Epithelial cell of esophagus (primary cell): Measurements from ENCODE around the gene MRPL38.

Experiments used
- DNase-seq: peaks from one replicate; pipeline ENCODE4 v3.0.0; 2010; ENCODE audit warnings: low read depth
- H3K4me3 ChIP-seq: 2 replicates; pipeline ENCODE4 v1.5.1; 2011; ENCODE audit warnings: mild to moderate bottlenecking, low read length, control low read depth
- TF ChIP-seq, protein P1 (sequence below): IDR thresholded peaks from 2 replicates; pipeline ENCODE4 v1.5.1; 2011; ENCODE audit warnings: low read depth, mild to moderate bottlenecking, low read length, control low read depth, inconsistent platforms; ENCODE audit not compliant: insufficient read depth; ENCODE audit errors: missing control alignments

MRPL38 gene

DNA sequence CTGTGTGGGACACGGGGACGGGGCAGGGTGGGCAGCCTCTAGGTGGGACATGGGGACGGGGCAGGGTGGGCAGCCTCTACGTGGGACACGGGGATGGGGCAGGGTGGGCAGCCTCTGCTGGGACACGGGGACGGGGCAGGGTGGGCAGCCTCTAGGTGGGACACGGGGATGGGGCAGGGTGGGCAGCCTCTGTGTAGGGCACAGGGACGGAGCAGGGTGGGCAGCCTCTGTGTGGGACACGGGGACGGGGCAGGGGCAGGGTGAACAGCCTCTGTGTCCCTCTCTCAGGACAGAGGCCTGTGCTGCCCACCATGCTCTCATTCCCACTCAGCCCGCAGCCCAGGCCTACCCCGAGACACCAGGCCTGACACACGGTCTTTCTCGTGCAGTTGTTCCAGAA, 16.9 kb upstream of the MRPL38 start:
- no peak for DNase-seq
- H3K4me3 ChIP-seq: no peak overlapping the region
- TF ChIP-seq, protein P1, sequence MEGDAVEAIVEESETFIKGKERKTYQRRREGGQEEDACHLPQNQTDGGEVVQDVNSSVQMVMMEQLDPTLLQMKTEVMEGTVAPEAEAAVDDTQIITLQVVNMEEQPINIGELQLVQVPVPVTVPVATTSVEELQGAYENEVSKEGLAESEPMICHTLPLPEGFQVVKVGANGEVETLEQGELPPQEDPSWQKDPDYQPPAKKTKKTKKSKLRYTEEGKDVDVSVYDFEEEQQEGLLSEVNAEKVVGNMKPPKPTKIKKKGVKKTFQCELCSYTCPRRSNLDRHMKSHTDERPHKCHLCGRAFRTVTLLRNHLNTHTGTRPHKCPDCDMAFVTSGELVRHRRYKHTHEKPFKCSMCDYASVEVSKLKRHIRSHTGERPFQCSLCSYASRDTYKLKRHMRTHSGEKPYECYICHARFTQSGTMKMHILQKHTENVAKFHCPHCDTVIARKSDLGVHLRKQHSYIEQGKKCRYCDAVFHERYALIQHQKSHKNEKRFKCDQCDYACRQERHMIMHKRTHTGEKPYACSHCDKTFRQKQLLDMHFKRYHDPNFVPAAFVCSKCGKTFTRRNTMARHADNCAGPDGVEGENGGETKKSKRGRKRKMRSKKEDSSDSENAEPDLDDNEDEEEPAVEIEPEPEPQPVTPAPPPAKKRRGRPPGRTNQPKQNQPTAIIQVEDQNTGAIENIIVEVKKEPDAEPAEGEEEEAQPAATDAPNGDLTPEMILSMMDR: no peak

DNA sequence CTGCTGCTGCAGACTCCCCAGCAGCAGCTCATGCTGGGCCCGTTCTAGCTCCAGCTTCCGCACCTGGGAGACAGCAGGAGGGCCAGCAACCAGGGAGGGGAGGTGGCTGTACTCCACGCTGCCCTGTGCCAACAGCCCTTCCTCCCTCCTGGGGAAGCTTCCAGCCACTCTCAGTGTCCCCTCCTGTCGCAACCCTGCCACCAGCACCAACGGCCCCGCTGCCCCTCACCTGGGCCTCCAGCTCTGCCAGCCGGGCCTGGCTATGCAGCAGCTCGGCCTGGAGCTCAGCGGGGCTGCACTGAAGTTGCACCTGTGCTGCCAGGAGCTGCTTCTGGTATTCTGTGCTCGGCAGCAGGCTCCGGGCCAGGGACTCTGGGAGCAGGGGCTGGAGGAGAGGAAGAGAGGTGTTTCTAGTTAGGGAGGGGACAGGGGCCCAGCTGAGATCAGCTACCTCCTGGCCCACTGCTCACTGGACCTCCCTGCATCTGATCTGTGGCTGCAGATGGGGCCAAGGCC, 15.4 kb upstream of the MRPL38 start:
- H3K4me3 ChIP-seq: no peak overlapping the region
- TF ChIP-seq, protein P1: no peak
- no peak for DNase-seq

DNA sequence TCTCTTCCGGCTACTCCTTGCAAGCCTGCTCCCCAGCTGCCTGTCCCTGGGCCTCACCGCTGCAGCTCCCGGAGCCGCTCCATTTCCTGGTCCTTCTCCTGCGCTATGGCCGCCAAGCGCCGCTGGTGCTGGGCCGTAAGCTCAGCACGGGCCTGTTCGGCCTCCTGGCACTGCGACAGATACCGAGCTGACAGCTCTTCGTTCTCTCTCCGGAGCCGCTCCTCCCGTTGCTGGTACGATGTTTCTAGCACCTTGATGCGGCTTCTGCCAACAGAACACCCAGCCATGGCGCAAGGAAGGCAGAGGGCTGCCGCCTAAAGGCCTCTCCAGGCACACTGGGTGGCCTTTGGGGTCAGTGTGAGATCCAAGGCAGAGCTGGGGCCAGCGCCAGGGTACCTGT, 14.9 kb upstream of the MRPL38 start:
- H3K4me3 ChIP-seq: no peak overlapping the region
- TF ChIP-seq, protein P1: no peak
- DNase-seq: no peak

DNA sequence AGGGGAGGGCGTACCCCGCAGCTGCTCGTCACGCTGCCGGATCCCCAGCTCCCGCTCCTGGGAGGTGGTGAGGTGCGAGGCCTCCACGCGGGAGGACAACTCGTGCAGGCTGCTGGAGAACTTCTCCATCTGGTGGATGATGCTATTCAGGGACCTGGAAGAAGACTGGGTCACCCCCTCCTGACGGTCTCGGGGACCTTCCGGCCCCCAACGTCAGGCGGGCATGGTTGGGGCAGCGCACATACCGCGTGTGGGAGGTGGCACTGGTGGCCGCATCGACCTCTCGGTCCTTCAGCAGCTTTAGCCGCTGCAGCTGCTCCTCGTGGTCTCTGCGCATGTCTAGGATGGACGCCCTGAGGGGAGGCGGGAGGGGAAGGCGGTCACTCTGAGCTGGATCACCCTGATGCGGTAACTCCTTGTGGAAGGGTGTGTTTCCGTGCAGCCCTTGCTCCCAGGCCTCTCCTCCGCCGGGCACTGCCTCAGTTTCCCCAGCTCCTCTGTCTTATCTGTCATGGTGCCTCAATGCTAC, 13.3 kb upstream of the MRPL38 start:
- DNase-seq: no peak
- H3K4me3 ChIP-seq: no peak overlapping the region
- TF ChIP-seq, protein P1: no peak

GRCh38 chr17:75917141-75917916, 12.6 kb upstream of the MRPL38 start:
- no peak overlapping the region for H3K4me3 ChIP-seq
- no peak for DNase-seq
- TF ChIP-seq, protein P1: no peak

DNA sequence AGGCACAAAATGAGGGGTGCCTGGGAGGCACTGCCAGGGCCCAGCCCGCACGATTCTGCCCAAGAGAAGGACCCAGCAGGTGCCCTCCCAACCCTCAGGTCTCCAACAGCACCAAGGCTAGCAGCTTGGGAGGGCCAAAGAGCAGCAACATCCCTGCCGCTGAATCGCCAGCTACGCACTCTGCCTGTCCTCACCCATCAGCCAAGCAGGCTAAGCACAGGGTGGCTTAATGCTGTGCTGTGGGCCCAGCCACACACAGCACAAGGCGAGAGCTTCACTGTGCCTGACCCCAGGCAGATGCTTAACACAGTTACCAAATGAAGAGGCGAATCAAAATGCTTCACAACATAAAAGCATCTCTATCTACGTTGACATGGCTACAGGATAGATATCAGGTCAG, 10.6 kb upstream of the MRPL38 start:
- H3K4me3 ChIP-seq: no peak overlapping the region
- DNase-seq: no peak
- TF ChIP-seq, protein P1: no peak

GRCh38 chr17:75914643-75915267, 10.1 kb upstream of the MRPL38 start:
- TF ChIP-seq, protein P1: no peak
- no peak for DNase-seq
- no peak overlapping the region for H3K4me3 ChIP-seq
